ENCODE measurements around the gene RSPRY1.

- TF ChIP-seq EGR1 (IDR thresholded peaks at IDR 0.05) (no peak), TCF12 (IDR thresholded peaks at IDR 0.05; ENCODE audit: low read depth) (no peak), MAX (IDR thresholded peaks at IDR 0.05) (no peak), EP300 (IDR thresholded peaks at IDR 0.05; ENCODE audit: borderline replicate concordance) (no peak), USF1 (IDR thresholded peaks at IDR 0.05) (no peak), REST (IDR thresholded peaks at IDR 0.05; ENCODE audit: low read depth) (no peak)
Measured at GRCh38 chr16:57149391-57149790, 36.7 kb upstream of the RSPRY1 start.
